ENCODE measurements around the gene OBP2A.
"Not testable (repeated sequence)": the region's sequence is repeated elsewhere in the genome, so short reads cannot be mapped to it uniquely, and the experiment has no call there.

Gene OBP2A

DNA sequence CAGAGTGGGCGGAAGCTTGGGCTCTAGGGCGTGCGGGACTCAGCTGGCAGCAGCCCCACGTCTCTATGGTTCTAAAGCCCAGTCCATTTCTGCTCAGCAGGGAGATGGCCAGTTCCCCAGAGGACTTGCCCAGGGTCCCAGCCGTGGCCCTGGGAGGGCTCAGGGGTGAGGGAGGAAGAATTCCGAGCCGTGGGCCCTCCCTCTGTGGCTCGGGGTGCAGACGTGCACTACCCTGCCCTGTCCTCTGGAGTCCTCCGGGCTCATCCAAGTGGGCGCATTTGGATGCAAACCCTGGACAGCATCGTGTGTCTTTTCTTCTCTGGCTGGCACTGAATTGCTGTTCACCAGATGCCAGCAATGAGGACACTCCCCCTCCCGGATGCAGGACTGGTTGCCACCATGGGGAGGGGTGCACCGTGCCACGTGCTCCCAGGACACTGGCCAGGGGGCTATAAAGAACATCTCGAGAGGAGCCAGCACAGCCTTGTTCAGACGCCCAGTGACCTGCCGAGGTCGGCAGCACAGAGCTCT, at the start of gene OBP2A:
Gene OBP2A, plus strand, starts transcription at position 481 of the 531 bp plus-strand sequence. CDS start 55 bp downstream, outside the sequence.
- not testable (repeated sequence) for DNase-seq (ENCODE audit: low spot score)

DNA sequence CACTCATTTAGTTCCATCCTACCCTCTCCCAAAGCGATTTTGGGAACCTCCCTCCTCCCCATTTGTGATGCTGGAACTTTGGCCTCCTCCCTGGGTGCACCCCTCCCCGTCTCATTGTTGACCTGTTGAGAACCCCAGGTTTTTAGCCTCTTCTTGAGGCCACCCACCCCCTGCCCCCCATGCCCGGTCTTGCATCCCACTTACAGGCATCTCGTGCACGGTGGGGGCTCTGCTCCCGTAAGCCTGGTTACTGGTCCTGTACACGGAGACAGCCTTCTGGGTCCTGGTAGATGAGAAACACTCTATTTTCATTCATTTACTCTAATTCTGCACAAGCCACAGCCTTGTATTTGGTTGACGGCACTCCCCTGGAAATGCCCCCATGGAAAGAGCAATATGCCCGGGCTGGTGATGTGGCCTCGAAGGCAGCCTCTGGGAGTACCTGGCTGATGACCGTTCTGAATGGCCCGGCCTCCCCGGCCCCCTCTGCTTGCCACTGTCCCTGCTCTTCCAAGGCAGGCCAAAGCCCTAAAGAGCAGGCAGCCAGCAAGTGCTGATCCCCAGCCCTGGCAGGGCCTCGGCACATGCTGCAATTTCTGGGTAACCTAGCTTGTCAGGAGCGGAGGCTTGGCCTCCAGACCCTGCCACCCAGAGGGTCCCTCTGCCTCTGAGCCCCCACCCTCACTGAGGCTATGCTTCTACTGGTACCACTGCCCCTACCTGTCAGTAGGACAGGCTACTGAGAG, 47.4 kb upstream of the OBP2A start:
- DNase-seq (ENCODE audit: low spot score), result no peak

GRCh38 chr9:135499326-135500070, 46.4 kb upstream of the OBP2A start:
- peak; percentile 92 for DNase-seq (ENCODE audit: low spot score)

- DNase-seq (ENCODE audit: low spot score), result no peak
Measured at GRCh38 chr9:135500071-135500524, 45.8 kb upstream of the OBP2A start.

- DNase-seq (ENCODE audit: low spot score), result peak; percentile 93
Measured at GRCh38 chr9:135500525-135501260, 45.2 kb upstream of the OBP2A start, which contains the start of gene MRPS2. MRPS2 (plus strand) TSS chr9:135500682; CDS start chr9:135500711, 29 bp downstream.

DNA sequence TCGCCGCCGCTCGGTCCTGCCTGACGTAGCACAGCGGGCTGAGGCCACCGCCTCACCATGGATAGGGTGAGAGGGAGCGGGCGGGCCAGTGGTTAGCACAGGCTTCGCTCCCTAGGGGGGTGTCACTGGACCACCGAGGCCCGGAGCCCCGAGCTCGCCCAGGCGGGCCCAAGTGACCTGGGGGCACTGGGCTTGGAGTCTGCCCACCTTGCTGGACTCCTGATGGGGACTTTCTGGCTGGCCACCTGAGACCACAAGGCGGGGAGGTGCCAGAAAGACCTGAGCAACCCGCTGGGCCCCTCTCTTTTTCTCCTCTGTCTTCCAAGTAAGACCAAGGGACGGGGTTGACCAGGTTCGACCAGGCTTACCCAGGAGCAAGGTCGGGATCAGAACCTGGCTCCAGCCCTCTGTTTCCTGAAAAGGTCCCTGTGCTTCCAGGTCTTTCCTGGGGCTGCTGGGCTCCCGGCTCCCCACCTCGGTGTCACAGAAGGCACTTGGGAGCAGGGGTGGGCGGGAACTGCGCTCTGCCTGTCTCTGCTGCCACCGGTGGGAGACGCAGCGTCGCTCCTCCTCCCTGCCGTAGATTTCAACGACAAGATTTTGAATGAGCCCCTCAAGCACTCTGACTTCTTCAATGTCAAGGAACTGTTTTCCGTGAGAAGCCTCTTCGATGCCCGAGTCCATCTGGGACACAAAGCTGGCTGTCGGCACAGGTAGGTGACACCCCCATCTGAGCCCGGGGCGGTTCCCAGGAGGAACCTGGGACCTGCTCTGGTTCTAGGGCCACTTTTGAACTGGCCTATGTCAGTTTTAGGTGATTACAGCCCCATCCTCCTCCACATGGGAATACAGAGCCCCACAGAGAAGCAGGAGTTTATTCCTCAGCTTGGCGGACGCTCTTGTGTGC, 44.4 kb upstream of the OBP2A start:
- DNase-seq (ENCODE audit: low spot score), result peak; percentile 78

- DNase-seq (ENCODE audit: low spot score), result no peak
Measured at GRCh38 chr9:135502168-135502872, 43.6 kb upstream of the OBP2A start.

DNA sequence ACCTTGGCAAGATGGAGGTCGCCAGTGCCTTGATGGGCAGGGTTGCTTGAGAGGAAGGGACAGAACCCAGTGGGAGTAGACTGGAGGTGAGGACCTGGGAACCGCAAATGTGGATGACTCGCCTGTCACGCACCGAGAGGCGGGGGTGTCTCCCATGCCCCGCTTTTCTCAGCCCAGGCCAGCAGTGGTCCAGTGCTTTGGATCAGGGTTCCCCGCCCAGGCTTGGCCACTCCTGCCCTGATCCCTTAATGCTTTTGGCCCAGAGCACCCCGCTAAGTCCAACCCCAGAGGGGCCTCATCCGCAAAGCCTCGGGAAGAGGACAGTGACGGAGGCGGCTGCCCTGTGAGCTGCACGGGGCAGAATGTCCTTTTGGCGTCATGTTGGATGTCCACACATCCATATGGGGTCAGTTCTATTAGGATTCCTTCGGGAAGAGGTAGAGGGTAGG, 43.0 kb upstream of the OBP2A start:
- no peak for DNase-seq (ENCODE audit: low spot score)

GRCh38 chr9:135503371-135504261, 42.3 kb upstream of the OBP2A start:
- no peak for DNase-seq (ENCODE audit: low spot score)

- peak; percentile 77 for DNase-seq (ENCODE audit: low spot score)
Measured at GRCh38 chr9:135504262-135505243, 41.4 kb upstream of the OBP2A start.

GRCh38 chr9:135505406-135506187, 40.3 kb upstream of the OBP2A start:
- DNase-seq (ENCODE audit: low spot score), result no peak

DNA sequence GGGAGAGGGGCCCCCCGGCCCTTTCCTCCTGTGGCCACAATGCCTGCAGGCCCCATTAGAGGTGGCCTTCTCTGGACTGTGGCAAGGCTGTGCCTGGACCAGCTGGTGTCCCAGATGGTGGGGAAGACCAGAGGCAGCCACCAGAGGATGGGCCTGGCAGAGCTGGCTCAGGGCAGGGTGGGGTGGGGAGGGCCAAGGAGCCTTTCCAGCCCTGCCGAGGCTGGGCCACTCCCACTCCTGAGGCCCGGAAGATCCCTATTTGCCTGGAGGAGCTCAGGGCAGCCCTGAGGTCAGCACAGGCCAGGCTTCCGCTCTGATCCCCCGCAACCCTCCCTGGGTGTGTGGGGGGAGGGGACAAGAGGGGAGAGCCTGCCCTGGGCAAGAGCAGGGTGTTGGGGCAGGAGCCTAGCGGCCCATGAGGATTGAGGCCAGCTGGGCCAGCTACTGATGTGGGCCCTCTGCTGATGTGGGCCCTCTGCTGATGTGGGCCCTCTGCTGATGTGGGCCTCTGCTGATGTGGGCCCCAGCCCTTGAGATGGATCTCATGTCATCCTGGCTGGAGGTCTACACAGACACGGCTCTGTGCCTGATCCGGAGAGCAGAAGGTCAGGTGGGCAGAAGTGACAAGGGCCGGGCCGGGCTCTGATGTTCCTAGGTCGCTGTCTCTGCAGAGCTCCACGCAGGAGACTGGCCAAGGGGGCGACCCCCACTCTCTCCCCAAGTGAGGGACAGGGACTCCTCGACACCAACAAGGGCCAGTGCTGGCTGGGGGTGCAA, 39.4 kb upstream of the OBP2A start:
- DNase-seq (ENCODE audit: low spot score), result peak; percentile 19

DNA sequence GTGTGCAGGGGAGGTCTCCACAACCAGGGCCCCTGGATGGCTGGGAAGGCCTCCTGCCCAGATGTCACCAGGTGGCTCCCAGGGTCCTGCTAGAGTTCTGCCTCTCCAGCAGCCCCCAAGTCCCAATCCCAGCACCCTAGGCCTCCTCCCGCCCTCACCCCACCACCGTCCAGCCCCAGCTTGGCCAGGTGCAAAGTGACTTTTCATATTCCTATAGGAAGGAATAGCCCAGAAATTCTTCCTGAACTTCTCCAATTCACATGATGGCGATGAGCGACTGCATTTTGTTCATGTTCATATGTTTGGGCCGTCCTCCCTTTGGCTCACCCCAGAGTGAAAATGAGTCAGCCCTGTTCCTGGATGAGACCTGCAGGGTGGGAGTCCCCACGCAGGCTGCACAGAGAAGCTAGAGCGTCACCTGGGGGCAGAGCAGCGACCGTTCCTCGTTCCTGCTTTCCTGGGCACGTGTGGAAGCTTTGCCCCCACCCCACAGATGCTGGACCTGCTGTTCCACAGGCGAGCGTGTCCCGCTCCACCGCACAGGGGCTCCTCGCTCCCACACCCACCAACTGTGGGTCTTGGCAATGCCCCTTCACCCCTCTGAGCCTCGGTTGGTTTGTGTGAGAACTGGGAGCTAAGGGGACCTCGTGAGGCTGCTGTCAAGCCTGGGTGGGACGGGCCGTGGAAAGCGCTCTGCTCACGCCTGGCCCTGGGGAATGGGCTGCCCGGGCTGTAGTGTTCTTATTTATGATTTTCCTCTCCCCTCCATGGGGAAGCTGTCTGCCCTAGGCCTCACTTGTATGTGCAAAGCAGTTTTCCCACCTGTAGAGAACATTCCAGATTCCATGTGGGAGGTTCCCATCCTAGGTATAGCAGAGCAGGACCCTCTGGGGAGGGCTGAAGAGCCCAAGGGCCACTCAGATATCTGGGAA, 38.6 kb upstream of the OBP2A start:
- DNase-seq (ENCODE audit: low spot score), result no peak

DNA sequence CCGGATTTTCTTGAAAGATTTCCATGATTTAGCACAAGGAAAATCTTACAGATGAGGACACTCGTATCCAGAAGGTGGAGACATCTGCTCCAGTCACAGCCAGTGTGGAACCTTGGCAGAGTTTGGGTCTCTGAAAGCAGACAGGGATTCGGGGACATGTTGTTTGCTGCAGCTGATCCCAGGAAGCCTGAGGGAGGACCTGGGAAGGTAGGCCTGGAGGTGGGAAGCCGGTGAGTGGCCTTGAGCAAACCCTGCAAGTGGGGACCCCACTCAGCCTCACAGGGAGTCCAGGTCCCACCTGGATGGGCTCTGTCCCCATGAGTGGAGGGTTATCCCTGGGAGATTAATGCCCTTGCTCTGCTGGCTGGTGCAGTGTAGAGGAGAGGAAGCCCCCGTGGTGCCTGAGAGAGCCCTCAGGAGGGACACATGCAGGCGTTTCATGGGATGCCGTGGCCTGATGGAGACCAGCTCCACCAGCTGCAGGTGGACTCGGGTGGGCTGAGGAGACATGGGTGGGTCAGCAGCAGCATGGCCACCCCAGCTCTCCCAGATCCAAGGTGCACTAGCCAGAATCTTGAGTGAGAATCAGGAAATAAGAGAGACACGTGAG, 37.6 kb upstream of the OBP2A start:
- DNase-seq (ENCODE audit: low spot score), result no peak

DNA sequence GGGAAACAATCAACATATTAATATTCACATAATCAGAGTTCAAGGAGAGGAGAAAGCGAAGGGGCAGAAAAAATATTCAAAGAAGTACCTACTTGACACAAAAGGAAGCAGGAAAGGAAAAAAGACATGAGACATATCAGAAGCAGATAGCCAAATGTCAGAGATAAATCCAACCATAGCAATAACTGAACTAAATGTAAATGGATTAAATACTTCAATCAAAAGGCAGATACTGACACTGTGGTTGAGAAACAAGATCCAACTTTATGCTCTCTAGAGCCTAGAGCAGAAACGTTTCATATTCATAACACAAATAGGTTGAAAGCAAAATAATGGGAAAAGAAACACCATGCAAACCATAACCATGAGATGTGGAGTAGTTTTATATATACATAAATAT, 36.5 kb upstream of the OBP2A start:
- DNase-seq (ENCODE audit: low spot score), result no peak

Measured in AG08395 (cell line).